ENCODE measurements around the gene FANCC. TPM values are rescaled to one million over a fixed set of nuclear protein-coding genes. Genes with fewer than 3 reads are reported as not detected.

The FANCC gene
- total and polyA plus RNA-seq, 2 of the 4 experiments (the other 2 are of a cell fraction): 4.7 to 6.3 TPM

DNA sequence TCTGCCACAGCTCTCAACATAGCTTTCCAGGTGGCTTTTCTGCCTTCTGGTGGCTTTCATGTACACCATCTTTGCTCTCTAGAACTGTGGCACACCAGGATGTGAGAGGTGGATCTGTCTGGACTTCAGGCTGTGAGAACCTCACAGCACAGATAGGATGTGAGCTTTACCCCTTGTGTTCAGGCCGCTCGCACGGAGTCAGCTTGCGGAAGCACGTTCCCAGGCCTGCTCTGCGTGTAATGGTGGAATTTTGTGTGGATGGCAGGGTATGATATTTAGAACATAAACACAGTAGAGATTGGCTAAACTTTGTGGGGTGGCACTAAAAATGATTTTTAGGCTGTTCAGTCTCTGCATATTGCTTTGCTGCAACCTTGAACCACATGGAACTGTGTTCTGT lies 250.5 kb downstream of the FANCC start:
- TF ChIP-seq, protein P1, sequence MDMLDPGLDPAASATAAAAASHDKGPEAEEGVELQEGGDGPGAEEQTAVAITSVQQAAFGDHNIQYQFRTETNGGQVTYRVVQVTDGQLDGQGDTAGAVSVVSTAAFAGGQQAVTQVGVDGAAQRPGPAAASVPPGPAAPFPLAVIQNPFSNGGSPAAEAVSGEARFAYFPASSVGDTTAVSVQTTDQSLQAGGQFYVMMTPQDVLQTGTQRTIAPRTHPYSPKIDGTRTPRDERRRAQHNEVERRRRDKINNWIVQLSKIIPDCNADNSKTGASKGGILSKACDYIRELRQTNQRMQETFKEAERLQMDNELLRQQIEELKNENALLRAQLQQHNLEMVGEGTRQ (IDR thresholded peaks at IDR 0.05; ENCODE audit: low read depth, low read length): no peak
- TF ChIP-seq FOS (IDR thresholded peaks at IDR 0.05; ENCODE audit: low read depth, low read length) (no peak), MAFK (IDR thresholded peaks at IDR 0.05; ENCODE audit: low read depth, low read length) (no peak)
- no peaks in the 10 kb centered on the region for H3K9me3 ChIP-seq (ENCODE audit: control insufficient read depth, insufficient read depth, low read length)
- peak overlapping the region; percentile 16; the same call in 1 of the 2 replicates for H3K4ac ChIP-seq (ENCODE audit: low read depth, low read length)
- 0 out of 2 replicates have a peak overlapping the region, but pooled peaks have one; percentile 19 for H3K14ac ChIP-seq (replicated peaks; ENCODE audit: low read depth, low read length)
- no peaks in the 10 kb centered on the region for H3K27me3 ChIP-seq (ENCODE audit: control insufficient read depth, insufficient read depth, low read length)
- ATAC-seq (ENCODE audit: low read depth) (no peak), DNase-seq (no peak)
- H3K79me1 ChIP-seq (ENCODE audit: low read depth in 1 of 2, low read length in 2 of 2): peaks cover 16 to 86% of the 10 kb centered on the region in 2 experiments
- H4K5ac ChIP-seq (ENCODE audit: low read depth, low read length): no peak overlapping the region; the same call in 1 of the 2 replicates
- in situ Hi-C loops (cut with MboI; ENCODE audit: low sequenced_read_pairs): no loop called here
- peak overlapping the region; percentile 20; the same call in 1 of the 2 replicates for H3K23ac ChIP-seq (ENCODE audit: low read depth, low read length)
- H2AFZ ChIP-seq (replicated peaks; ENCODE audit: low read length, poor library complexity): no peak overlapping the region
- no peak overlapping the region for H3K9ac ChIP-seq (ENCODE audit: low read depth, low read length)
- no peak overlapping the region; a peak in 1 of 4 replicates for H4K8ac ChIP-seq (ENCODE audit: low read depth in 2 of 2, low read length in 2 of 2)
- BruUV-seq (replicated peaks): no TSS peak
- H3K18ac ChIP-seq (ENCODE audit: low read depth, low read length): no peak overlapping the region
- no peak overlapping the region for H2BK120ac ChIP-seq (ENCODE audit: low read depth, low read length)
- intact Hi-C loops (cut with micrococcal nuclease): no loop called here
- H3K36me3 ChIP-seq (ENCODE audit: control insufficient read depth, insufficient read depth, low read length): peaks cover 58% of the 10 kb centered on the region
- H2AK9ac ChIP-seq (replicated peaks; ENCODE audit: low read depth, low read length, poor library complexity): no peak overlapping the region
- H3K9me1 ChIP-seq (ENCODE audit: insufficient read depth, low read length): peaks cover 30% of the 10 kb centered on the region
- 100% methylated on average over 3 of the region's 6 CpGs; no CpG with 5 or more reads in 1 of the 2 experiments for WGBS, 2 experiments (ENCODE audit: extremely low coverage in 2 of 2, insufficient read length in 1 of 2)
- H2BK20ac ChIP-seq (ENCODE audit: low read depth, low read length): no peak overlapping the region
- peak overlapping the region; percentile 38 for H2BK5ac ChIP-seq (ENCODE audit: low read depth, low read length, poor library complexity, severe bottlenecking)
- H3K27ac ChIP-seq (ENCODE audit: insufficient read depth, low read length): peak overlapping the region; percentile 21; the same call in 1 of the 2 replicates
- H3K4me3 ChIP-seq (ENCODE audit: insufficient read depth, low read depth, low read length): no peak overlapping the region
- H4K20me1 ChIP-seq (ENCODE audit: insufficient read depth, low read length): peaks cover 80% of the 10 kb centered on the region
- peaks cover 21% of the 10 kb centered on the region for H3K4me1 ChIP-seq (ENCODE audit: control insufficient read depth, insufficient read depth, low read length)
- peak overlapping the region; percentile 17; the same call in 1 of the 2 replicates for H3K4me2 ChIP-seq (ENCODE audit: low read depth, low read length)
- ChIA-PET POLR2A (ENCODE audit: unreplicated experiment) (no interaction called here), CTCF (interaction anchor here (0.6 kb wide), 1 partner anchor 1110 kb away, joined by 3 read pairs; no protein-coding TSS in a partner anchor)
- no peak overlapping the region for H2BK15ac ChIP-seq (ENCODE audit: low read depth, low read length)
- H4K91ac ChIP-seq (ENCODE audit: insufficient read depth, low read depth, low read length): no peak overlapping the region
- no peak overlapping the region for H3K56ac ChIP-seq (ENCODE audit: extremely low read depth, insufficient read depth, low read length)
- peak overlapping the region; percentile 26; the same call in 1 of the 2 replicates for H2AK5ac ChIP-seq (ENCODE audit: low read depth, low read length)
- dilution Hi-C loops (cut with HindIII; ENCODE audit: low sequenced_read_pairs, unreplicated experiment): no loop called here

All from IMR-90 (cell line).